Lower leg skin (tissue), 3 donors: ENCODE measurements around the gene UTF1.

Source experiments
- CTCF ChIP-seq, 3 donors: fragments of 450-650 bp; IDR thresholded peaks; one replicate each; pipeline ENCODE4 v1.5.1; 2016; ENCODE audit warnings: antibody characterized with exemption in 3 of 3, mild to moderate bottlenecking in 3 of 3, moderate library complexity in 2 of 3
- POLR2A ChIP-seq, 2 donors: fragments of 450-650 bp; IDR thresholded peaks; one replicate each; pipeline ENCODE4 v1.6.1; 2016 to 2017; ENCODE audit warnings: antibody characterized with exemption in 2 of 2, mild to moderate bottlenecking in 1 of 2, moderate library complexity in 1 of 2

- TF ChIP-seq CTCF (IDR thresholded peaks at IDR 0.05) = no peak
- TF ChIP-seq POLR2A (IDR thresholded peaks at IDR 0.05) = no peak
Observed at GRCh38 chr10:133236401-133237240, 6.6 kb downstream of the UTF1 start.
